T-helper 2 cell treated with Interferon-gamma antibody and Interleukin-4, amounts not matched to agents 5 μg/mL and 100 μg/mL, for 36 hours (primary cell): Measurements from ENCODE around the gene ZDHHC16.

Experiments
- DNase-seq: peaks from one replicate; pipeline ENCODE4 v3.0.0; 2021; ENCODE audit warnings: low spot score
- H3K27ac Mint-ChIP-seq: one replicate; pipeline ENCODE4 v1.8.0; 2021; ENCODE audit warnings: mild to moderate bottlenecking, mixed read lengths
- H3K27me3 Mint-ChIP-seq: one replicate; pipeline ENCODE4 v1.8.0; 2021; ENCODE audit warnings: low read depth, mixed read lengths
- H3K36me3 Mint-ChIP-seq: one replicate; pipeline ENCODE4 v1.8.0; 2021; ENCODE audit warnings: low read depth, mixed read lengths
- H3K4me1 Mint-ChIP-seq: one replicate; pipeline ENCODE4 v1.8.0; 2021; ENCODE audit warnings: low read depth, mixed read lengths
- H3K4me3 Mint-ChIP-seq: one replicate; pipeline ENCODE4 v1.8.0; 2022; ENCODE audit warnings: mild to moderate bottlenecking, moderate library complexity, mixed read lengths
- H3K9me3 Mint-ChIP-seq: one replicate; pipeline ENCODE4 v1.8.0; 2021; ENCODE audit warnings: mixed read lengths

ZDHHC16 gene

GRCh38 chr10:97499561-97500296 lies 53.8 kb downstream of the ZDHHC16 start:
- Mint-ChIP-seq H3K36me3 (peaks cover 4% of the 10 kb centered on the region), H3K4me3 (peak overlapping the region; percentile 53), H3K27ac (no peak overlapping the region), H3K27me3 (peaks cover 37% of the 10 kb centered on the region), H3K9me3 (no peaks in the 10 kb centered on the region), H3K4me1 (peaks cover 24% of the 10 kb centered on the region)
- DNase-seq: no peak

- DNase-seq: no peak
- H3K36me3 Mint-ChIP-seq: peaks cover 2% of the 10 kb centered on the region
- H3K4me1 Mint-ChIP-seq: peaks cover 19% of the 10 kb centered on the region
- H3K27me3 Mint-ChIP-seq: peaks cover 37% of the 10 kb centered on the region
- H3K4me3 Mint-ChIP-seq: no peak overlapping the region
- H3K9me3 Mint-ChIP-seq: no peaks in the 10 kb centered on the region
- H3K27ac Mint-ChIP-seq: no peak overlapping the region
Measured at GRCh38 chr10:97500297-97500575, 54.3 kb downstream of the ZDHHC16 start.

GRCh38 chr10:97502916-97503315 lies 56.9 kb downstream of the ZDHHC16 start:
- no peaks in the 10 kb centered on the region for H3K4me1 Mint-ChIP-seq
- DNase-seq: no peak
- H3K4me3 Mint-ChIP-seq: no peak overlapping the region
- no peaks in the 10 kb centered on the region for H3K36me3 Mint-ChIP-seq
- no peak overlapping the region for H3K27ac Mint-ChIP-seq
- peaks cover 43% of the 10 kb centered on the region for H3K27me3 Mint-ChIP-seq
- H3K9me3 Mint-ChIP-seq: no peaks in the 10 kb centered on the region

GRCh38 chr10:97503406-97503805 lies 57.4 kb downstream of the ZDHHC16 start:
- Mint-ChIP-seq H3K9me3 (no peaks in the 10 kb centered on the region), H3K4me3 (no peak overlapping the region), H3K27ac (no peak overlapping the region), H3K27me3 (peaks cover 48% of the 10 kb centered on the region), H3K36me3 (no peaks in the 10 kb centered on the region), H3K4me1 (no peaks in the 10 kb centered on the region)
- DNase-seq: no peak

- DNase-seq: no peak
- no peak overlapping the region for H3K4me3 Mint-ChIP-seq
- no peak overlapping the region for H3K27ac Mint-ChIP-seq
- no peaks in the 10 kb centered on the region for H3K36me3 Mint-ChIP-seq
- no peaks in the 10 kb centered on the region for H3K9me3 Mint-ChIP-seq
- no peaks in the 10 kb centered on the region for H3K4me1 Mint-ChIP-seq
- H3K27me3 Mint-ChIP-seq: peaks cover 42% of the 10 kb centered on the region
Measured at GRCh38 chr10:97505152-97505551, 59.2 kb downstream of the ZDHHC16 start.

- no peaks in the 10 kb centered on the region for H3K9me3 Mint-ChIP-seq
- no peak overlapping the region for H3K27ac Mint-ChIP-seq
- DNase-seq: no peak
- no peak overlapping the region for H3K4me3 Mint-ChIP-seq
- H3K4me1 Mint-ChIP-seq: no peaks in the 10 kb centered on the region
- H3K36me3 Mint-ChIP-seq: no peaks in the 10 kb centered on the region
- H3K27me3 Mint-ChIP-seq: peaks cover 30% of the 10 kb centered on the region
Measured at GRCh38 chr10:97506199-97506991, 60.4 kb downstream of the ZDHHC16 start.
